ENCODE data around the gene LGR5. TPM values are rescaled to one million over a fixed set of nuclear protein-coding genes. Genes with fewer than 3 reads are reported as not detected.

Gene LGR5
- polyA plus RNA-seq, 1 donor, result 71.9 TPM

GRCh38 chr12:71607494-71608330, 168.1 kb downstream of the LGR5 start:
- no peaks in the 10 kb centered on the region for H3K9me3 ChIP-seq (ENCODE audit: control insufficient read depth, low read depth, low read length)
- peak overlapping the region; percentile 25 for H3K27ac ChIP-seq (ENCODE audit: low read length)
- WGBS (ENCODE audit: insufficient coverage, low lambda C conversion rate), result 30% methylated on average over 2 of the region's 4 CpGs
- DNase-seq, result peak; percentile 33 to 75
- H3K27me3 ChIP-seq (ENCODE audit: control insufficient read depth, insufficient read depth, low read length), result no peaks in the 10 kb centered on the region
- no peak overlapping the region for H3K4me3 ChIP-seq (ENCODE audit: low read length)
- peaks cover 40% of the 10 kb centered on the region for H3K36me3 ChIP-seq (ENCODE audit: control insufficient read depth, insufficient read depth, low read length)
- peaks cover 7% of the 10 kb centered on the region for H3K4me1 ChIP-seq (ENCODE audit: control insufficient read depth, insufficient read depth, low read length)

GRCh38 chr12:71610031-71610795, 170.6 kb downstream of the LGR5 start:
- WGBS (ENCODE audit: insufficient coverage, low lambda C conversion rate), result 86% methylated on average over 2 of the region's 6 CpGs
- peaks cover 7% of the 10 kb centered on the region for H3K4me1 ChIP-seq (ENCODE audit: control insufficient read depth, insufficient read depth, low read length)
- H3K9me3 ChIP-seq (ENCODE audit: control insufficient read depth, low read depth, low read length), result no peaks in the 10 kb centered on the region
- H3K27ac ChIP-seq (ENCODE audit: low read length), result no peak overlapping the region
- H3K4me3 ChIP-seq (ENCODE audit: low read length), result no peak overlapping the region
- no peak for DNase-seq
- peaks cover 57% of the 10 kb centered on the region for H3K36me3 ChIP-seq (ENCODE audit: control insufficient read depth, insufficient read depth, low read length)
- no peaks in the 10 kb centered on the region for H3K27me3 ChIP-seq (ENCODE audit: control insufficient read depth, insufficient read depth, low read length)

- Histone ChIP-seq H3K27me3 (ENCODE audit: control insufficient read depth, insufficient read depth, low read length) (no peaks in the 10 kb centered on the region), H3K36me3 (ENCODE audit: control insufficient read depth, insufficient read depth, low read length) (peaks cover 59% of the 10 kb centered on the region), H3K9me3 (ENCODE audit: control insufficient read depth, low read depth, low read length) (no peaks in the 10 kb centered on the region), H3K4me3 (ENCODE audit: low read length) (no peak overlapping the region), H3K27ac (ENCODE audit: low read length) (no peak overlapping the region), H3K4me1 (ENCODE audit: control insufficient read depth, insufficient read depth, low read length) (no peaks in the 10 kb centered on the region)
- WGBS (ENCODE audit: insufficient coverage, low lambda C conversion rate), result 100% methylated on average over 1 of the region's 1 CpG
- no peak for DNase-seq
These were observed 182.3 kb downstream of the LGR5 start for GRCh38 chr12:71621938-71622337.

- Histone ChIP-seq H3K36me3 (ENCODE audit: control insufficient read depth, insufficient read depth, low read length) (peaks cover 56% of the 10 kb centered on the region), H3K27ac (ENCODE audit: low read length) (peak overlapping the region; percentile 24), H3K9me3 (ENCODE audit: control insufficient read depth, low read depth, low read length) (no peaks in the 10 kb centered on the region), H3K4me1 (ENCODE audit: control insufficient read depth, insufficient read depth, low read length) (peaks cover 9% of the 10 kb centered on the region), H3K4me3 (ENCODE audit: low read length) (no peak overlapping the region), H3K27me3 (ENCODE audit: control insufficient read depth, insufficient read depth, low read length) (no peaks in the 10 kb centered on the region)
- WGBS (ENCODE audit: insufficient coverage, low lambda C conversion rate), result no CpG with 5 or more reads among the region's 2 CpGs
- DNase-seq, result no peak
These were observed 185.9 kb downstream of the LGR5 start for GRCh38 chr12:71625476-71625875.

- WGBS (ENCODE audit: insufficient coverage, low lambda C conversion rate), result no CpG with 5 or more reads among the region's 5 CpGs
- no peak overlapping the region for H3K4me3 ChIP-seq (ENCODE audit: low read length)
- no peaks in the 10 kb centered on the region for H3K9me3 ChIP-seq (ENCODE audit: control insufficient read depth, low read depth, low read length)
- DNase-seq, result peak in 1 of 2 donors; percentile 41
- H3K4me1 ChIP-seq (ENCODE audit: control insufficient read depth, insufficient read depth, low read length), result peaks cover 9% of the 10 kb centered on the region
- no peaks in the 10 kb centered on the region for H3K27me3 ChIP-seq (ENCODE audit: control insufficient read depth, insufficient read depth, low read length)
- no peak overlapping the region for H3K27ac ChIP-seq (ENCODE audit: low read length)
- H3K36me3 ChIP-seq (ENCODE audit: control insufficient read depth, insufficient read depth, low read length), result peaks cover 57% of the 10 kb centered on the region
These were observed 186.5 kb downstream of the LGR5 start for GRCh38 chr12:71626098-71626497.

- H3K4me1 ChIP-seq (ENCODE audit: control insufficient read depth, insufficient read depth, low read length), result peaks cover 9% of the 10 kb centered on the region
- H3K27ac ChIP-seq (ENCODE audit: low read length), result no peak overlapping the region
- H3K4me3 ChIP-seq (ENCODE audit: low read length), result no peak overlapping the region
- no peaks in the 10 kb centered on the region for H3K27me3 ChIP-seq (ENCODE audit: control insufficient read depth, insufficient read depth, low read length)
- DNase-seq, result no peak
- H3K9me3 ChIP-seq (ENCODE audit: control insufficient read depth, low read depth, low read length), result no peaks in the 10 kb centered on the region
- WGBS (ENCODE audit: insufficient coverage, low lambda C conversion rate), result 26% methylated on average over 2 of the region's 3 CpGs
- peaks cover 57% of the 10 kb centered on the region for H3K36me3 ChIP-seq (ENCODE audit: control insufficient read depth, insufficient read depth, low read length)
These were observed 187.2 kb downstream of the LGR5 start for GRCh38 chr12:71626768-71627167.

- H3K27ac ChIP-seq (ENCODE audit: low read length), result peak overlapping the region; percentile 13
- no CpG with 5 or more reads among the region's 2 CpGs for WGBS (ENCODE audit: insufficient coverage, low lambda C conversion rate)
- H3K27me3 ChIP-seq (ENCODE audit: control insufficient read depth, insufficient read depth, low read length), result no peaks in the 10 kb centered on the region
- peaks cover 56% of the 10 kb centered on the region for H3K36me3 ChIP-seq (ENCODE audit: control insufficient read depth, insufficient read depth, low read length)
- peaks cover 9% of the 10 kb centered on the region for H3K4me1 ChIP-seq (ENCODE audit: control insufficient read depth, insufficient read depth, low read length)
- no peak overlapping the region for H3K4me3 ChIP-seq (ENCODE audit: low read length)
- H3K9me3 ChIP-seq (ENCODE audit: control insufficient read depth, low read depth, low read length), result no peaks in the 10 kb centered on the region
- DNase-seq, result peak in 1 of 2 donors; percentile 44
These were observed 187.9 kb downstream of the LGR5 start for GRCh38 chr12:71627438-71628002.

Other genes with a start within 250 kb of the LGR5 start
- 86.3 TPM for gene ZFC3H1, start 224.1 kb downstream of the LGR5 start, polyA plus RNA-seq
- gene THAP2, start 224.5 kb downstream of the LGR5 start, polyA plus RNA-seq, result 9.4 TPM
- gene TMEM19, start 246.3 kb downstream of the LGR5 start, polyA plus RNA-seq, result 19.5 TPM